WTC11 (cell line): Measurements from ENCODE around the gene TUG1. TPM values are rescaled to one million over a fixed set of nuclear protein-coding genes. Genes with fewer than 3 reads are reported as not detected.

Experiments used
- ATAC-seq: fragments of 200-7000 bp; cut with Tn5 transposase; 2 replicates; pipeline ENCODE4 v1.10.0; 2021; ENCODE audit warnings: mild to moderate bottlenecking, moderate library complexity
- CTCF ChIA-PET: fragments of 300-600 bp; sonication (Branson Sonifier 250); formaldehyde crosslinking; loops from one replicate; lab custom pipeline; 2021; ENCODE audit warnings: antibody characterized with exemption; lab: Charles Lee
- POLR2A ChIA-PET: fragments of 350-600 bp; sonication (Branson Sonifier 250); formaldehyde crosslinking; loops from one replicate; lab custom pipeline; 2021; ENCODE audit warnings: antibody characterized with exemption; lab: Charles Lee
- DNase-seq: peaks from one replicate; pipeline ENCODE4 v3.0.0; 2021; ENCODE audit warnings: low spot score
- H3K27ac Mint-ChIP-seq: 2 replicates; pipeline ENCODE4 v1.8.0; 2021; ENCODE audit warnings: mixed read lengths
- H3K27me3 Mint-ChIP-seq: 2 replicates; pipeline ENCODE4 v1.8.0; 2021; ENCODE audit warnings: low read depth, mild to moderate bottlenecking, moderate library complexity, mixed read lengths
- H3K36me3 Mint-ChIP-seq: 2 replicates; pipeline ENCODE4 v1.8.0; 2021; ENCODE audit warnings: mixed read lengths
- H3K4me1 Mint-ChIP-seq: 2 replicates; pipeline ENCODE4 v1.8.0; 2022; ENCODE audit warnings: mixed read lengths
- H3K4me3 Mint-ChIP-seq: 2 replicates; pipeline ENCODE4 v1.8.0; 2021; ENCODE audit warnings: mild to moderate bottlenecking, moderate library complexity, mixed read lengths
- H3K9me3 Mint-ChIP-seq: 2 replicates; pipeline ENCODE4 v1.8.0; 2021; ENCODE audit warnings: mixed read lengths
- AR ChIP-seq: fragments of 250-450 bp; sonication (Bioruptor Pico); IDR thresholded peaks from 2 replicates; pipeline ENCODE4 v1.9.0; 2021; ENCODE audit warnings: mild to moderate bottlenecking
- ATF1 ChIP-seq: sonication (generic); formaldehyde crosslinking; IDR thresholded peaks from 2 replicates; pipeline ENCODE4 v1.8.1; 2023; ENCODE audit warnings: mild to moderate bottlenecking, moderate library complexity, missing genetic modification reagents
- ATF6 ChIP-seq: sonication (generic); formaldehyde crosslinking; IDR thresholded peaks from 2 replicates; pipeline ENCODE4 v1.8.1; 2023; ENCODE audit warnings: mild to moderate bottlenecking, missing genetic modification reagents
- CREM ChIP-seq: sonication (generic); formaldehyde crosslinking; IDR thresholded peaks from 2 replicates; pipeline ENCODE4 v1.8.1; 2022; ENCODE audit warnings: mild to moderate bottlenecking, missing genetic modification reagents, moderate library complexity
- E2F4 ChIP-seq: sonication (generic); formaldehyde crosslinking; IDR thresholded peaks from 2 replicates; pipeline ENCODE4 v1.8.1; 2022; ENCODE audit warnings: low read depth, mild to moderate bottlenecking, moderate library complexity, missing genetic modification reagents, borderline replicate concordance
- GABPB1 ChIP-seq: sonication (generic); formaldehyde crosslinking; IDR thresholded peaks from 2 replicates; pipeline ENCODE4 v1.8.1; 2023; ENCODE audit warnings: mild to moderate bottlenecking, missing genetic modification reagents
- GRHL2 ChIP-seq: fragments of 250-450 bp; sonication (Bioruptor Pico); IDR thresholded peaks from 2 replicates; pipeline ENCODE4 v1.8.0; 2022; ENCODE audit warnings: mild to moderate bottlenecking, moderate library complexity; ENCODE audit not compliant: insufficient replicate concordance, severe bottlenecking
- GTF2I ChIP-seq: fragments of 250-450 bp; sonication (Bioruptor Pico); conservative IDR thresholded peaks from 2 replicates; pipeline ENCODE4 v1.4.0; 2021; ENCODE audit warnings: mild to moderate bottlenecking
- JAZF1 ChIP-seq: fragments of 250-450 bp; sonication (Bioruptor Pico); IDR thresholded peaks from 2 replicates; pipeline ENCODE4 v1.9.0; 2021; ENCODE audit warnings: moderate library complexity, mild to moderate bottlenecking, inconsistent platforms
- NR3C1 ChIP-seq: sonication (generic); formaldehyde crosslinking; conservative IDR thresholded peaks from 2 replicates; pipeline ENCODE4 v1.8.1; 2023; ENCODE audit warnings: low read depth, mild to moderate bottlenecking, missing genetic modification reagents
- OVOL2 ChIP-seq: fragments of 250-450 bp; sonication (Bioruptor Pico); IDR thresholded peaks from 2 replicates; pipeline ENCODE4 v1.9.0; 2021; ENCODE audit warnings: mild to moderate bottlenecking, borderline replicate concordance
- PRDM15 ChIP-seq: sonication (generic); formaldehyde crosslinking; IDR thresholded peaks from 2 replicates; pipeline ENCODE4 v1.8.0; 2022; ENCODE audit warnings: missing genetic modification reagents
- RELA ChIP-seq: sonication (generic); formaldehyde crosslinking; IDR thresholded peaks from 2 replicates; pipeline ENCODE4 v1.8.1; 2022; ENCODE audit warnings: missing genetic modification reagents, mild to moderate bottlenecking, borderline replicate concordance
- SP1 ChIP-seq: sonication (generic); formaldehyde crosslinking; conservative IDR thresholded peaks from 2 replicates; pipeline ENCODE4 v1.8.1; 2022; ENCODE audit warnings: missing genetic modification reagents
- ZNF232 ChIP-seq: sonication (generic); formaldehyde crosslinking; IDR thresholded peaks from 2 replicates; pipeline ENCODE4 v1.8.0; 2022; ENCODE audit warnings: mild to moderate bottlenecking, missing genetic modification reagents
- ZNF532 ChIP-seq: fragments of 250-450 bp; sonication (Bioruptor Pico); IDR thresholded peaks from 2 replicates; pipeline ENCODE4 v1.9.0; 2021; ENCODE audit warnings: mild to moderate bottlenecking, borderline replicate concordance
- total RNA-seq: library from RNA; stranded (reverse); gene quantifications from 3 replicates; pipeline ENCODE4 v1.2.3, GENCODE V29; 2021

TUG1 gene
- total RNA-seq, 1 experiment from 2014 or later, result 105 TPM

- Mint-ChIP-seq H3K4me3 (no peak overlapping the region), H3K9me3 (no peaks in the 10 kb centered on the region), H3K27ac (no peak overlapping the region), H3K4me1 (no peaks in the 10 kb centered on the region), H3K27me3 (no peaks in the 10 kb centered on the region), H3K36me3 (peaks cover 79% of the 10 kb centered on the region)
- ATAC-seq (no peak), DNase-seq (no peak)
- POLR2A ChIA-PET, result no interaction called here
- CTCF ChIA-PET, result no interaction called here
- TF ChIP-seq OVOL2 (CRISPR knock-in tag) (no peak), GABPB1 (CRISPR knock-in tag) (no peak), GRHL2 (CRISPR knock-in tag) (no peak), CREM (CRISPR knock-in tag) (no peak), AR (CRISPR knock-in tag) (no peak)
These were observed 35.0 kb upstream of the TUG1 start for GRCh38 chr22:30934053-30934452.

- Mint-ChIP-seq H3K4me3 (no peak overlapping the region), H3K9me3 (no peaks in the 10 kb centered on the region), H3K27ac (no peak overlapping the region), H3K36me3 (peaks cover 89% of the 10 kb centered on the region), H3K27me3 (no peaks in the 10 kb centered on the region), H3K4me1 (no peaks in the 10 kb centered on the region)
- DNase-seq, result no peak
- ATAC-seq, result no peak
- TF ChIP-seq PRDM15 (CRISPR knock-in tag) (no peak), NR3C1 (CRISPR knock-in tag) (no peak), ATF6 (no peak), ATF1 (CRISPR knock-in tag) (no peak)
- CTCF ChIA-PET, result interaction anchor here (1.0 kb wide), 2 partner anchors 94 to 164 kb away, joined by 4 read pairs; no protein-coding TSS in a partner anchor
- POLR2A ChIA-PET, result no interaction called here
These were observed 28.2 kb upstream of the TUG1 start for GRCh38 chr22:30940685-30941362.

GRCh38 chr22:30941363-30941740 lies 27.7 kb upstream of the TUG1 start:
- no peak overlapping the region for H3K4me3 Mint-ChIP-seq
- H3K36me3 Mint-ChIP-seq, result peaks cover 89% of the 10 kb centered on the region
- H3K4me1 Mint-ChIP-seq, result no peaks in the 10 kb centered on the region
- ChIA-PET POLR2A (no interaction called here), CTCF (no interaction called here)
- no peaks in the 10 kb centered on the region for H3K9me3 Mint-ChIP-seq
- H3K27ac Mint-ChIP-seq, result no peak overlapping the region
- DNase-seq (no peak), ATAC-seq (no peak)
- H3K27me3 Mint-ChIP-seq, result no peaks in the 10 kb centered on the region
- no peak for TF ChIP-seq GTF2I (CRISPR knock-in tag)
- TF ChIP-seq RELA (CRISPR knock-in tag), result no peak
- TF ChIP-seq ZNF232 (CRISPR knock-in tag), result no peak
- no peak for TF ChIP-seq JAZF1 (CRISPR knock-in tag)
- no peak for TF ChIP-seq ZNF532 (CRISPR knock-in tag)
- TF ChIP-seq SP1 (CRISPR knock-in tag), result no peak
- TF ChIP-seq ATF1 (CRISPR knock-in tag), result no peak
- TF ChIP-seq E2F4, result no peak
